HG02588 (cell line): ENCODE results near the gene NPLOC4.
"Not testable (repeated sequence)": the region's sequence is repeated elsewhere in the genome, so short reads cannot be mapped to it uniquely, and the experiment has no call there.

Experiments used
- ATAC-seq: cut with Tn5 transposase; IDR thresholded peaks from one replicate; pipeline ENCODE4 v1.9.1; 2021; ENCODE audit warnings: mild to moderate bottlenecking, moderate library complexity; ENCODE audit not compliant: unreplicated experiment

The NPLOC4 gene

DNA sequence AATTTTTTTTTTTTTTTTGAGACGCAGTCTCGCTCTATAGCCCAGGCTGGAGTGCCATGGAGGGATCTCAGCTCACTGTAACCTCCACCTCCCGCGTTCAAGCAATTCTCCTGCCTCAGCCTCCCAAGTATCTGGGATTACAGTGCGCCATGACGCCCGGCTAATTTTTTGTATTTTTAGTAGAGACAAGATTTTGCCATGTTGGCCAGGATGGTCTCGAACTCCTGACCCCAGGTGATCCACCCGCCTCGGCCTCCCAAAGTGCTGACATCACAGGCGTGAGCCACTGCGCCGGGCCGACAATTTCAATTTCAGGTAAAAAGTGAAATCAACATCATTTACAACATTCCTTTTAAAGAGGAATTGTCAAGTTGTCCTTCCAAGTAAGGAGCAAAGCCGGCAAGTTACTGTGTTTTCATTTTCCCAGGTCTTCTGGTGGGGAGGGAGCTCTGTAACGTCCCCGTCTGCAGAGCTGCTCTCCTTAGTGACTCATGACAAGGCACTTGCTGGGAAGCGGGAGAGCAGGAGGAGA is 873 bp downstream of the NPLOC4 start:
- ATAC-seq: no peak

DNA sequence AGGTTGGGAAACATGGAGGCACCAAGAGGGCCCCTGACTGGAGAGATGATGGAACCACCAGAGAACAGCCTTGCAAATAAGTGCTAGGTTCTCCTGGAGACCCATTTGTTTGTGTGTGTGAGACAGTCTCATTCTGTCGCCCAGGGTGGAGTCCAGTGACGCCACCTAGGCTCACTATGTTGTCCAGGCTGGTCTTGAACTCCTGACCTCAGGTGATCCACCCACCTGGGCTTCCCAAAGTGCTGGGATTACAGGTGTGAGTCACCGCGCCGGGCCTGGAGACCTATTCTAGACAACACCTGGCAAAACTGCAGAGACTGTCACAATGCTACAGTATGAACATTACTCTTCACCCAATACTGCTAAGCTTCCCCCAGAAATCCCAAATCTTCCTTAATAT is 1.5 kb downstream of the NPLOC4 start:
- no peak for ATAC-seq

DNA sequence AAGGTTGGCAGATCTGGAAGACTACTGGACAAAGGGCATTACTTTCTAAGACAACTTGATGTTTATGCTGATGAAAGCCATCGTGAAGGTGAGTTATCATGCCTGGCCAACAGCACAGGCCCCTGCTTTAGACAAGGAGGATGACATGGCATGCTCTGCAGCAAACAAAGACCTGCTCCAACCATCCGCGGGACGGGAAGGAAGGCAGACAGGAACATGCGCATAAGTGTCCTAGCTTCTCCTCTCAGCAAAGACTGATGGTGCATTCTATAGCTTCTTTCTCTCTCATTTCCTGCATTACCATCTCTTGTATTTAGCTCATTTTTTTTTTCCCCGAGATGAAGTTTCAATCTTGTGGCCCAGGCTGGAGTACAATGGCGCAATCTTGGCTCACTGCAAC is 5.4 kb downstream of the NPLOC4 start:
- ATAC-seq: no peak

DNA sequence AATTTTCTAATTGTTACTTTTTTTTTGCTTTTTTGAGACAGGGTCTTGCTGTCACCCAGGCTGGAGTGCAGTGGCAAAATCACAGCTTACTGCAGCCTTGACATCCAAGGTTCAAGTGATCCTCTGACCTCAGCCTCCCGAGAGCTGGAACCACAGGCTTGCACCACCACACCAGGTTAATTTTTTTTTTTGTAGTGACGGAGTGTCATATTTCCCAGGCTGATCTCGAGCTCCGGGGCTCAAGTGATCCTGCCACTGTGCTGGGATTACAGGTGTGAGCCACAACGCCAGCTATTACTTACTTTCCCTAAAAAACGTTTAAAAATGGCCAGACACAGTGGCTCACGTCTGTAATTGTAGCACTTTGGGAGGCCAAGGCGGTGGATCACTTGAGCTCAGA is 6.6 kb downstream of the NPLOC4 start:
- no peak for ATAC-seq

DNA sequence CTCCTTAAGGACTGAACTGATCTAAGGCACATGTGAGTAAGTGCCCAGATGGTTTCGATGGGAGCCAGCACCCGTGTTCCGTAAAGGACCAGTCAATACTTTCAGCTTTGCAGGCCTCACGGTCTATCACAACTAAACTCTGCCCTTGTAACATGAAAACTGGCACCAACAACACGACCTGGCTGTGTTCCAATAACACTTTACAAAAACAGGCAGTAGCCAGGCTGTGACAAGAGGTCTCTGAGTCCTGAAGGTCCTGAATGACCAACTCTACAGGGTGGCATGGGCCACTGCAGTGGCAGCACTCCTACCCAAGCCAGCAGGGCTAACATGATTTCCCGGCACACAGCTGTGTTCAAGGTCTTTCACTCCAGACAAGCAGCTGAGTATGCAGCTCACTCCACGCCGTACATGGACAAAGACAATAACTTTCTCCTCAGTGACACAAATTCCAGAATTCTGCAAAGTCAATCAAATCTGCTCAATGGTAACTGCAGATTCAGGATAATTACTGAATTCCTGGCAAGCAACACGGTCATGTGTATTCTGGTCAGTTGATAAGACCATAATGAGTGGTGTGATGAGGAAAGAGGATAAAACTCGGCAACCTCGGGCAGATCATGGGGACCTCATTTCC is 15.3 kb downstream of the NPLOC4 start:
- ATAC-seq: no peak

DNA sequence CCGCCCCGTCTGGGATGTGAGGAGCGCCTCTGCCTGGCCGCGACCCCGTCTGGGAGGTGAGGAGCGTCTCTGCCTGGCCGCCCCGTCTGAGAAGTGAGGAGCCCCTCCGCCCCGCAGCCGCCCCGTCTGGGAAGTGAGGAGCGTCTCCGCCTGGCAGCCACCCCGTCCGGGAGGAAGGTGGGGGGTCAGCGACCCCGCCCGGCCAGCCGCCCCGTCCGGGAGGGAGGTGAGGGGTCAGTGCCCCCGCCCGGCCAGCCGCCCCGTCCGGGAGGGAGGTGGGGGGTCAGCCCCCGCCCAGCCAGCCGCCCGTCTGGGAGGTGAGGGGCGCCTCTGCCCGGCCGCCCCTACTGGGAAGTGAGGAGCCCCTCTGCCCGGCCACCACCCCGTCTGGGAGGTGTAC is 18.6 kb downstream of the NPLOC4 start:
- not testable (repeated sequence) for ATAC-seq

DNA sequence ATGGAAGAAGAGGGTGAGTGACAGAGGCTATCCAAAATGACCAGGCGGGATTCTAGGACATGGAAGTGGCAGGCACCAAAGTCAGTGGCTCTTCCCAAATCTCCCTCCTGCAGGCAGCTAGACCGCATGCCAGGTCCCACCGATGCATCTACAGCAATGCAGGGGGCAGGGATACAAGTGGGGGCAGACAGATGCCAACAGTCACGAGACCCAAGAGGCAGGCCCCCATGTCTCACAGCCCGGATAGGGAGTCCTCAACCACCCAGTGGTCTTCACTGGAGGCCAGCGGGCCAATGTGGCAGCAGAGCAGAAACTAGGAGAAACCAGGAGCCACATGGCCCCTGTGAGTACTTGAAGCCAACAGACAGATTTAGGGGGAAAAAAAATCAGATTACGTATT is 20.0 kb downstream of the NPLOC4 start:
- no peak for ATAC-seq

DNA sequence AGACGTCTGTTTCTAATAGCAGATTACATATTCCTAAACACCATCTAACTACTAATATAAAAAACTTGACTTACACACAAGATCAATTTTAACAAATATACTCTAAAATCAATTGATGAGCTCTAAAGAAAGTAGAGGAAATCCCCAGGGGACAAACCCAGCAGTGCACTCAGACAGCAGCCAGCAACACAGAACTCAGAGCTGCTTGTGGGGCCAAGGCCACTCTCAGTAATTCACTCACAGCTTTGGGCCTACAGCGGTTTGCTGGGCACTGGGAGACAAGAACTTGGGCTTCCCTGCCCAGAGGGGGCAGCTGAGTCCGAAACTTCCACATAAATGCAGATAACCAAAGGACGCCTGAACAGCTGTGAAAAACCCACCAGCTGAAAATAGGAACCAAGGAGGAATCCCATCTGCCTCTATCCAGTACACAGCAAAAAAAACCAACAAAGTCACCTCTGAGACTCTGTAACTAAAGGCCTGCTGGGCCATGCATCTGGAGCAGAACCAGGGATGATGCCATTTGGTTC is 21.4 kb downstream of the NPLOC4 start:
- ATAC-seq: no peak

DNA sequence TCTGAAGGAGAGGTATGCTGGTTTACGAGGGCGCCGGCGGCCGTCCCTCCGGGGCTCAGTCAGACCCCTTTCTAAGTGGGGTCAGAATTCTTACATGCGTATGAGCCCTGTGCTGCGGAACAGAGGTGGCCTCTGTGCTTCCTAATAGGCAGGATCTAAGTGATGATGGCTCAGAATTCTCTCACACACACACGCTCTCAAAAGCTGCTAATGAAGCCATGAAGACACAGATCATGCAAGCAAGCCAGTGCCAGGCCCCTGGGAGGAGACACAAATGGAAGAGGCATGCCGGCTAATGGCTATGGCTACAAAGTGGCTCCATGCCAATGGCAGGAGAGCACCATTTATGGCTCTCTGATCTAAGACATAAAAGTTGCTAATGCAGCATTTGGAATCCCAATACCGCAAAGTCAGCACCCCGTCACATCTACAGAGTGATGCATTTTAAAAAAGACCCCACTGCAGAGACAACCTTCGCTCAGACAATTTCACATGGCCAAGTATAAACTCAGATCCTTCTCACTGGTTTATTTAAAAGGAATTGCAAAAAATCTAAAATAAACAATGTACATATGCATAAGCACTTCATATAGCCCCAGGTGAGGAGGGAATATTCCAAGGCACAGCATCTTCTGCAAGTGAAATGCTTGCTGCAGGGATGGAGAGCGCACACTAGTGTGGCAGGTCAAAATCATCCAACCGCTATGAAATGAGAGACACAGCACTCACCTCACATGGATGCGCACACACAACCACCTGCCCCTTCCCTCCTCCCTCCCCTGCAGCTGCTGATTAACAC is 24.5 kb downstream of the NPLOC4 start:
- ATAC-seq: no peak

DNA sequence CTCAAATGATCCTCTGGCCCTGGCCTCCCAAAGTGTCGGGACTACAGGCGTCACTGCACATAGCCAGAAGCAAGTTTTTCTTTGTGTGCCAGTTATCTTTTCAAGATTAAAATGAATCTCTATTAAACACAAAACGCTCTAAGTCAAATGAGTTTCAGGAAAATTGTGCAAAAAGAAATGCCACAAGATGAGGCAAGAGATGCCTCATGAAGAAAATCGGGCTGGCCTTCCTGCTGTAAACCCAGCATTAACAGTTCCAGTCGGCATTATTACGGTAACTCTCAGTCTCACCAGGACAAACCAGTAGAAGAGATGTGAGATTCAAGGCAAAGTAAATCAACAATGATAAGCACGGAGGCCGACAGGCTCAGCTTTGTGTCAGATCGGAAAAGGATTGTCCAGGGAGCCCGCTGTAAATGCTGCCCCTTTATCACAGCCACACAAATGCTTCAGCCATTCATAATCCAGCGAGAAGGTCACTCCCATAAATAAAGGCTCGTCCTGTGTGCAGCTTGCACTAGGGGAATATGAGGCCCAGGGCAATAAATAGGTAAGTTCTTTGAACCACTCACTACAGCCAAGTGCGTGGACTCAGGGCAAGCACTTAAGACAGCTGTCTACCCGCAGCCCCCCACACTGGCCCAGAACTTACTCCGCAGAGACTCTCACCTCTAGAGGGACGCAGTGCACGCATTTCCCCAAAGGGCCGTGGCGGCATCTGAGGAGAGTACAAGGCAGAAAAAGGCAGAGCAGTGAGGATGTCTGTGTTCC is 27.2 kb downstream of the NPLOC4 start:
- ATAC-seq: no peak

DNA sequence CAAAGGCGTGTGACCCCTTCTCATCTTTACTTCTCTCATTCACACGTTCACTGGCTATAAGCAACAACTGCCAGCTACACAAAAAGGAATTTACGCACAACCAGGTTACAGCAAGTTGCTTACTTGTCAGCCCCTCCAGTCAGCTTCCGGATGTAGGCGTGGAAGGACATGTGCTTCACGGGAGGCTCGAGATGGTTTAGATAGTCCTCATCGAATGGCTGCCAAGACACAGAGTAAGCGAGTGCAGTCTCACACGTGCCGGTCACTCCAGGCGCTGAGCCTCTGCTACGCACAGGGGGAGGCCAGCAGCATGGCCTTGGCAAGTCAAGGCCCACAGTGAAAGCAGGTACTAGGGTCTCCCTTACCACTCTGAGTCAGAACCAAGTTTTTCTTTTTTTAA is 28.3 kb downstream of the NPLOC4 start:
- no peak for ATAC-seq

DNA sequence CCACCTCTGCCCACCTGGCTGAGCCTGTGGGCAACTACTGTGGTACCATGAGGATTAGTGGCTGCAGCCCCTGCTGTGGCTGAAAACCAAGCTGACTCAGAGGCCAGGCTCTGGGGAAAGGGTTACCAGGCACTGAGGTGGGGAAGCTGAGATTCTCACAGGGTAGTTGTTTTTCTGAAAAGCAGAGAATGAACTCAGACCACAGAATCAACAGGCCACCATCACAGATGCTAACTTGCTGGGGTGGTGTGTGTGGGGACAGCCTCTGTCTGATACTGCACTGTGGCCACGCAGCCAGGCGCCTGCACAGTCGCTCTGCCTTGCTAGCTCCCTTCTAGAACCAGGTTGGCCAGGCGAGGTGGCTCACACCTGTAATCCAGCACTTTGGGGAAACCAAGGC is 28.8 kb downstream of the NPLOC4 start:
- ATAC-seq: no peak

DNA sequence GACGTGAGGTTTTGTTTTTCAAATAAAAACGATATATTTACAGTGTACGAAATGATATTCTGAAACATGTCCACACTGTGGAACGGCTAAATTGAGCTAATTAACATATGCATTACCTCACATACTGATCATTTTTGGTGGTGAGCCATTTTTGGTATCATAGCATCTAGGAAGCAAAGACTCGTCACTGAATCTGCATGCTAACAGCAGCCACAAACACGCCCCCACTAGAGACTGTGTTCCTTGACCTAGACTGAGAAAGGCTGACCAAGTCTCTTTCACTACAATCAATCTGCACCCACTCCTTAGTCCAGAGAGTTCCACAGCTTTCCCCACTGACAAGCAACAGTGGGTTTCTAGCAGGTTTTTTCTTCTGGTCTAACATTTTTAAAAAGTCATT is 29.5 kb downstream of the NPLOC4 start:
- ATAC-seq: no peak

DNA sequence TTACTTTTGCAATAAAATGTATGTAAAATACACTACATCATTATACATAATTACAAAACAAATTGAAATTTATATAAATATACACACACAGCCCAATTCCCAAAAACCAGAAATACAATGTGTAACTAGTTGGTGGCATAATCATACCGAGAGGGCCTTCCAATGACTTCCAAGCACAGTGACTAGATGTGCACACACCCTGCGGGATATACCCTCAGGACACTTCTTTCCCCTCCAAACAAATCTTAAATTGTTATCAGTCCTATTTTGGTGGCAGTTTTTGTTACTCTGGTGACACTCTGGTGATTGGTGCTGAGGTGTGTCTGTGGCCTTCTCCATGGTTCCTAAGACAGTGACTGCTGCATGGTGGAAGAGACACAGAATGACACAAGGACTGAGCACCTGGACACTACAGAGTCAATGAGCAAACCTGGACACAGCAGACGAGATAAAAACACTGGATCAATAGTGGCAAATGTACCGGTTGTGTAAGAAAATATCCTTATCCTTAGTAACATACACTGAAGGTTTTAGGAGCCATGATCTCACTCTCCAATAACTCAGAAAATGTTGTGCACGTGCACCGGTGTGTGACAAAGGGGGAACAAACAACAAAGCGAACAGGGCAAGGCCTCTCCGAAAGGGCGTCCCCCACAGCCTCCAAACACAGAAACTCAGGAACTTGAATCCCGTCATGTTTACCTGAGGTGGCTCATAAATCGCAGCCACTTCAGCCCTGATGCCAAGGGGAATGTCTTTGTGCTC is 32.9 kb downstream of the NPLOC4 start:
- ATAC-seq: no peak

DNA sequence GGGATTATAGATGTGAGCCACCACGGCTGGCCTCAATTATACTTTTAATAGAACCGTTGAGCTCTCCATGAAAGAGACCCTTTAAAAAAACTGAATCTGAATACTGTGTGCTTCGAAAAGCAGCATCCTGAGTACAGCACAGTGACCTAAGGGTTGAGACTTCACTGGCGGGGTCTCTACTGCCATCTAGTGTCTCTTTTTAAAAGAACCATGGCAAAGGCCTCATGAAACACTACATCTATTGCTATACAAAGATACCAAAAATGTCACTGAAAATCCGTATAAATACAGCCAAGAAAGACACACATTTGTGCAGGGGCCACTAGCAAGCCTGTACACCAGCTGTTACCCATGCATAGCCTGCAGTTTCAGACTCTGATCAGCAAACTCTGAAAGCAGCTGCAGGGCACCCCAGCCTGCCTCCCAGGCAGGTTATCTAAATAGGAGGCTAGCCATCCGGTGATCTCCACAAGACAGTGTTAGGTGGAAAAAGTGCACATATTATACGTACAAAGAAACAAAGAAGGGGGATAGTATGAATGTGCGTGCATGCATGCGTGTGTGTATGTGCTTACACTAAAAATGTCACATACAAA is 35.3 kb downstream of the NPLOC4 start:
- ATAC-seq: no peak

DNA sequence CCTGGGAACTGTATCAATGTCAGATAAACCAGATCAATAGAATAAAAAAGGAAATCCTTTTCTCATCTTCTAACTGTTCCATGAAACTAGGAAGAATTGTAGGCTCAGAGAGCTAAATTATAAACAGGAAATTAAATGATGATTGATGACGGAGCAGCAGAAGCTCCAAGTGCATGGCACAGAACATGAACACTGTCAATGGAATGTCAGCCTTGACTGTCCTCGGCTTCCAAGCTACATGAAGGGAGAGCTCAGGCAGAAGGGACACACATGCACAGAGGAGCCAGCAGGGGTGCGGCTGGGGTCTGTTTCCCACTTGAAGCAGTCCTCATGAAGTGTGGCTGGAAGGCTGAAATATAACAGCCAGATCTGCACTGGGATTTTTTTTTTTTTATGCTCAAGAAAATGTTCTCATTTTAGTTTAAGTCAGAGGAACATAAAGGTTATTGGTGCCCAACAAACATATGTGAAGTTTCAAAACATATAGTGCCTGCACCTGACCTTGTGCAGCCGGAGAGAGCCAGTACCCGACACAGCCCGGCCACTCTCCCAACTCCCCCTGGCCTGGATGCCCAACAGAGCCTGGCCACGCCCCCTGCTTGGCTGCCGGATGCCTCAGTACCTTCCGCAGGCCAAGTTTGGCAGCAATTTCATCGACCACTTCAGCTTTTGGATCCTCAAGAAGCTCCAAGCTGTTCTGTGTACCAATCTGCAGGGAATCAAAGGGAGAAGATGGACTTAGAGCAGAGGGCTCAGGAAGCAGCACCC is 37.0 kb downstream of the NPLOC4 start:
- ATAC-seq: no peak

DNA sequence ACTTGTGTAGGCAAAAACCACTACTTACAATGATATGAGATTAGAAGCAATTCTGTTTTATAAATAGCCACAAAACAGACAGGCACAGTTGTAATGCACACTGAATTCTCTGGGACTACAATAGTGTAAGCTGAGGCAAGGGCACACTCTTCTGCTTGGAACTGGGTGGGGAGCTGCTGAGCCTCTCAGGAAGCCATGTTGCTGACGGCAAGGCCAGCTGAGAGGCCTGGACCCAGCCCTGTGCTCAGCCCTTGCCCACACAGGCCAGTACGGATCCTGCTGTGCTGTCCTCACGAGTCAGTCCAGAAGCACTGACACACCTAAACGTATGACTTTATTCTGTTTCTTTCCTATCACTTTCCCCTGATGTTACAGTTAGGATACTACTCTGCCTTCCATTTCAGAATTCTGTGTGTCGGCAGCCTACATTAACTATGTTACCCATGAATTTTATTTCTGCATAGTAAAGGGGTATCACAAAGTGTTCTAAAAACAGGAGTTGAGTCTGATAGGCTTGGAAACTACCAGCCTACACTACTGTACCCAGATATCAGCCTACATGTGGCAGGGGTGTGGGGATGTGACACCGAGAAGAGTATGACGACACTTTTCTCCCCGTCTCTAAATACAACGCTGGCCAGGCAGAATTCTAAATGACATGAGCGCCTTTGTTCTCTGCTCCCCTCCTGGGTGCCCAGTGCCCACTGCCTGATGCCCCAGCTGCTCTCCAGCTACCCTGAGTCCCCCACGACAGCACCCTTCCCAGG is 43.6 kb downstream of the NPLOC4 start:
- no peak for ATAC-seq

DNA sequence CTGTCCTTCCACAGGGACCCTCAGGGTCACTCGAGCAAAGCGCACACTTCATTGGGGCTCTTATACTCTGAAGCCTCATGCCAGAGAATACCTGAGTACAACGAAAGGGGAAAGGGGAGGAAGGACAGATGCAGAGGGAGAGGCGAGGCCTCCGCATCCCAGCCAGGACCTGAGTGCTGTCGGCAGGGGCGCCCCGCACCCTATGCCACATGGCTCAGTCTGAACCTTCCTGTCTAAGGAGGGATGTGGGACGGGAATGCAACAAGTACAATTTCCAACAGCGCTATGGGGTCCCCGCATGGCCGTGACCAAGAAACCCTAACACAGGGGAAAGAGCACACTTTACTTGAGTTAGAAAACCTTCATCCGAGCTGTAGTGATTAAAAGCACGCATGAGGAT is 44.9 kb downstream of the NPLOC4 start:
- no peak for ATAC-seq

DNA sequence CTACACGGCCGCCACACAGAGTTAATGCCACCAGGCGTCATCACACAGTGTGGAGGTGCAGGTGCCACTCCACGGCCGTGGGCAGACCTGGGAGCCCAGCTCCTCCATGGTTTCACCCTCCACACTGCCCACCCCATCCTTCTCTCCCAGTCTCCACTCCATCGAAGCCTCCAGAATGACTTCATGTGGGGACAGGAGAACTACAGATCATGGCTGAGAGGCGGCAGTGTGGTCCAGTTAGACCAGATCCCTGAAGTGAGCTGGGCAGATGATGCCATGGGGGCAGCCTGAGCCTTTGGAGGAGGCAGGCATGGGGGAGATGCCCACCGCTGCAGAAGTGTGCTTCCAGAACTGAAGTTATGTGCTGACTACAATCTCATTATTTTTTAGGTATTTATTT is 46.8 kb downstream of the NPLOC4 start:
- no peak for ATAC-seq
